SK-N-SH (cell line): ENCODE data around the gene C4orf36. TPM values are rescaled to one million over a fixed set of nuclear protein-coding genes. Genes with fewer than 3 reads are reported as not detected.

ENCODE experiments used
- CTCF ChIA-PET: fragments of 300-600, 350-600 bp; formaldehyde crosslinking; extraction: SDS; loops from one replicate; lab custom pipeline; 2021; lab: Yijun Ruan, JAX
- POLR2A ChIA-PET: fragments of 350-600 bp; sonication (Branson Sonifier 250); formaldehyde crosslinking; extraction: SDS; loops from one replicate; lab custom pipeline; 2020; ENCODE audit warnings: antibody characterized with exemption, inconsistent platforms; lab: Yijun Ruan, JAX
- DNase-seq: peaks from one replicate; pipeline ENCODE4 v3.0.0; 2012
- H2AFZ ChIP-seq: fragments of 200-600 bp; sonication (generic); 2 replicates; pipeline ENCODE4 v1.8.1; 2016; ENCODE audit warnings: antibody characterized with exemption, mild to moderate bottlenecking, low read depth
- H3F3A ChIP-seq: fragments of 200-600 bp; sonication (generic); replicated peaks from 2 replicates; pipeline ENCODE3; 2016; ENCODE audit warnings: antibody characterized with exemption, mild to moderate bottlenecking; ENCODE audit not compliant: insufficient read depth
- H3K27ac ChIP-seq, 2 experiments: fragments of 200-500 bp in 1 of 2; fragments of 200-600 bp in 1 of 2; sonication (Bioruptor generic) in 1 of 2; sonication (generic), shearing (Covaris generic) in 1 of 2; 2 replicates each; pipeline versions ENCODE4 v1.5.1 to v1.6.1; 2014 to 2016; ENCODE audit warnings: low read depth in 2 of 2, inconsistent platforms in 1 of 2, low read length in 1 of 2, mild to moderate bottlenecking in 1 of 2, mixed read lengths in 1 of 2
- H3K27me3 ChIP-seq: fragments of 200-600 bp; sonication (generic), shearing (Covaris generic); 2 replicates; pipeline ENCODE4 v1.6.1; 2016; ENCODE audit warnings: mixed run types; ENCODE audit not compliant: insufficient read depth
- H3K36me3 ChIP-seq, 2 experiments: fragments of 200-500 bp in 1 of 2; fragments of 200-600 bp in 1 of 2; sonication (Bioruptor generic) in 1 of 2; sonication (generic) in 1 of 2; replicated peaks in 1 of 2; 2 replicates each; pipeline versions ENCODE3 to v1.5.1; 2014 to 2016; ENCODE audit warnings: low read length in 1 of 2, mild to moderate bottlenecking in 1 of 2; ENCODE audit not compliant: insufficient read depth in 2 of 2, control insufficient read depth in 1 of 2
- H3K4me1 ChIP-seq, 2 experiments: fragments of 200-500 bp in 1 of 2; fragments of 200-600 bp in 1 of 2; sonication (Bioruptor generic) in 1 of 2; sonication (generic), shearing (Covaris generic) in 1 of 2; 2 replicates each; pipeline versions ENCODE4 v1.5.1 to v1.6.1; 2014 to 2016; ENCODE audit warnings: low read depth in 1 of 2, low read length in 1 of 2, mixed run types in 1 of 2; ENCODE audit not compliant: insufficient read depth in 2 of 2, control insufficient read depth in 1 of 2
- H3K4me2 ChIP-seq: fragments of 200-600 bp; sonication (generic), shearing (Covaris generic); 2 replicates; pipeline ENCODE4 v1.6.1; 2017; ENCODE audit warnings: mixed run types
- H3K4me3 ChIP-seq, 2 experiments: fragments of 200-500 bp in 1 of 2; fragments of 200-600 bp in 1 of 2; sonication (Bioruptor generic) in 1 of 2; sonication (generic), shearing (Covaris generic) in 1 of 2; 2 replicates each; pipeline versions ENCODE4 v1.5.1 to v1.8.1; 2014 to 2016; ENCODE audit warnings: low read depth in 2 of 2, inconsistent platforms in 1 of 2, low read length in 1 of 2, mild to moderate bottlenecking in 1 of 2, mixed read lengths in 1 of 2, moderate library complexity in 1 of 2
- H3K79me2 ChIP-seq: fragments of 200-600 bp; sonication (generic); 2 replicates; pipeline ENCODE4 v1.8.1; 2017; ENCODE audit warnings: mild to moderate bottlenecking; ENCODE audit not compliant: insufficient read depth
- H3K9ac ChIP-seq: fragments of 200-600 bp; sonication (generic); 2 replicates; pipeline ENCODE4 v1.6.1; 2017; ENCODE audit warnings: mixed run types
- H3K9me2 ChIP-seq: fragments of 200-600 bp; sonication (generic); 2 replicates; pipeline ENCODE4 v1.6.1; 2017; ENCODE audit warnings: mixed run types
- H3K9me3 ChIP-seq: fragments of 200-600 bp; sonication (generic); 2 replicates; pipeline ENCODE4 v1.6.1; 2017; ENCODE audit warnings: mixed run types, mild to moderate bottlenecking, moderate library complexity
- H4K20me1 ChIP-seq: fragments of 200-600 bp; sonication (generic); 2 replicates; pipeline ENCODE4 v1.6.1; 2017; ENCODE audit warnings: mild to moderate bottlenecking, mixed run types; ENCODE audit not compliant: insufficient read depth
- CHD2 ChIP-seq: fragments of 150-350 bp; IDR thresholded peaks from 2 replicates; pipeline ENCODE4 v1.6.1; 2018; ENCODE audit warnings: low read length; ENCODE audit not compliant: partially characterized antibody
- EP300 ChIP-seq, 2 experiments: IDR thresholded peaks; 2 replicates each; pipeline versions ENCODE4 v1.4.0 to v1.6.1; 2012; ENCODE audit warnings: borderline replicate concordance in 1 of 2, low read depth in 1 of 2, low read length in 1 of 2
- FOXM1 ChIP-seq: IDR thresholded peaks from 2 replicates; pipeline ENCODE4 v1.4.0; 2012; ENCODE audit warnings: low read depth, mild to moderate bottlenecking
- IRF3 ChIP-seq: fragments of 150-350 bp; IDR thresholded peaks from 2 replicates; pipeline ENCODE4 v1.6.1; 2016; ENCODE audit warnings: mild to moderate bottlenecking, low read depth, low read length
- NFIC ChIP-seq: IDR thresholded peaks from 2 replicates; pipeline ENCODE4 v1.4.0; 2012; ENCODE audit warnings: borderline replicate concordance
- RAD21 ChIP-seq: IDR thresholded peaks from 2 replicates; pipeline ENCODE4 v1.6.1; 2012; ENCODE audit warnings: mild to moderate bottlenecking, low read length
- RFX5 ChIP-seq: IDR thresholded peaks from 2 replicates; pipeline ENCODE4 v1.6.1; 2012; ENCODE audit warnings: mild to moderate bottlenecking, improper control_type of control experiment, low read length
- RXRA ChIP-seq: IDR thresholded peaks from 2 replicates; pipeline ENCODE4 v1.4.0; 2012; ENCODE audit warnings: low read depth, mild to moderate bottlenecking, borderline replicate concordance
- SIN3A ChIP-seq: IDR thresholded peaks from 2 replicates; pipeline ENCODE4 v1.6.1; 2012; ENCODE audit warnings: low read depth, mild to moderate bottlenecking, low read length, moderate library complexity, borderline replicate concordance
- SMC3 ChIP-seq: IDR thresholded peaks from 2 replicates; pipeline ENCODE4 v1.6.1; 2012; ENCODE audit warnings: low read depth, low read length, improper control_type of control experiment
- TCF12 ChIP-seq: IDR thresholded peaks from 2 replicates; pipeline ENCODE4 v1.4.0; 2012
- TEAD4 ChIP-seq: IDR thresholded peaks from 2 replicates; pipeline ENCODE4 v1.4.0; 2012; ENCODE audit warnings: mild to moderate bottlenecking, borderline replicate concordance; ENCODE audit not compliant: insufficient read depth
- WGBS: methylation state at CpG from one replicate; pipeline ENCODE4 v1.1.6; 2017; ENCODE audit warnings: low lambda C conversion rate; 5-methylcytosine and 5-hydroxymethylcytosine counted together
- polyA plus RNA-seq, 3 experiments: library from polyadenylated mRNA; depleted of rRNA; stranded (reverse); fragments of >200 nt; gene quantifications; 2 replicates each; pipeline ENCODE4 v1.2.3, GENCODE V29; 2012
- TF ChIP-seq, protein P1 (sequence below): IDR thresholded peaks from 2 replicates; pipeline ENCODE4 v1.4.0; 2012; ENCODE audit warnings: low read depth, borderline replicate concordance
- TF ChIP-seq, protein P2 (sequence below): IDR thresholded peaks from 2 replicates; pipeline ENCODE4; 2012

Gene C4orf36
- polyA plus RNA-seq, 1 of the 3 experiments (the other 2 are of a cell fraction), result 0.71 TPM

DNA sequence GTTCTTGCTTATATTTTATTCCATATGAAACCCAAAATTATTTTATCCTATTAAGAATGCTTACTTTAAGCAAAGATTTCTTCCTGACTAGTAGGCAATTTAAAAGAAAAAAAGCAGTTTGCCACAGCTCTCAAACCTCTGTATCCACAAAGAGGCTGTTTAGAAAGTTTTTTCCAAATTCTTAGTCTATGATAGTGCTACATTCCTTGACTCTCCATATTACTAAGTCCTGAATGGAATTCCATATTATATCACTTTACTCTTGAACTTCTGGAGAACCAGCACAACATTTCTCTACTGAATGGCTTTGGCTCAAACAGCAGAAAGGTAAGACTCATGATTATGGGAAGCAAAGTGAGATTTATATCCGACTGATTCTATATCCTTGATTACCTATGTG is 51.4 kb downstream of the C4orf36 start:
- Histone ChIP-seq H3K4me2 (no peak overlapping the region), H3K27me3 (no peaks in the 10 kb centered on the region)
- no peak for DNase-seq

GRCh38 chr4:86837691-86838503 is 54.3 kb downstream of the C4orf36 start:
- DNase-seq, result no peak
- Histone ChIP-seq H3K79me2 (no peaks in the 10 kb centered on the region), H3K4me1 (no peaks in the 10 kb centered on the region), H4K20me1 (no peaks in the 10 kb centered on the region), H3K36me3 (no peaks in the 10 kb centered on the region), H3K4me2 (no peak overlapping the region), H3K4me3 (no peak overlapping the region), H3K9ac (no peak overlapping the region), H3K9me2 (no peaks in the 10 kb centered on the region), H3K27ac (no peak overlapping the region), H3K27me3 (no peaks in the 10 kb centered on the region), H2AFZ (no peak overlapping the region), H3K9me3 (no peaks in the 10 kb centered on the region), H3F3A (no peaks in the 10 kb centered on the region)
- 79% methylated on average over 5 of the region's 5 CpGs for WGBS
- TF ChIP-seq, protein P1, sequence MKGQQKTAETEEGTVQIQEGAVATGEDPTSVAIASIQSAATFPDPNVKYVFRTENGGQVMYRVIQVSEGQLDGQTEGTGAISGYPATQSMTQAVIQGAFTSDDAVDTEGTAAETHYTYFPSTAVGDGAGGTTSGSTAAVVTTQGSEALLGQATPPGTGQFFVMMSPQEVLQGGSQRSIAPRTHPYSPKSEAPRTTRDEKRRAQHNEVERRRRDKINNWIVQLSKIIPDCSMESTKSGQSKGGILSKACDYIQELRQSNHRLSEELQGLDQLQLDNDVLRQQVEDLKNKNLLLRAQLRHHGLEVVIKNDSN, result no peak
- TF ChIP-seq SIN3A, result no peak
- no peak for TF ChIP-seq NFIC
- TF ChIP-seq TEAD4, result no peak
- no peak for TF ChIP-seq FOXM1
- TF ChIP-seq EP300 (IDR thresholded peaks at IDR 0.05; ENCODE audit: borderline replicate concordance in 1 of 2, low read depth in 1 of 2, low read length in 1 of 2), result no peak
- no peak for TF ChIP-seq IRF3
- no peak for TF ChIP-seq RXRA
- TF ChIP-seq TCF12, result no peak
- TF ChIP-seq, protein P2, sequence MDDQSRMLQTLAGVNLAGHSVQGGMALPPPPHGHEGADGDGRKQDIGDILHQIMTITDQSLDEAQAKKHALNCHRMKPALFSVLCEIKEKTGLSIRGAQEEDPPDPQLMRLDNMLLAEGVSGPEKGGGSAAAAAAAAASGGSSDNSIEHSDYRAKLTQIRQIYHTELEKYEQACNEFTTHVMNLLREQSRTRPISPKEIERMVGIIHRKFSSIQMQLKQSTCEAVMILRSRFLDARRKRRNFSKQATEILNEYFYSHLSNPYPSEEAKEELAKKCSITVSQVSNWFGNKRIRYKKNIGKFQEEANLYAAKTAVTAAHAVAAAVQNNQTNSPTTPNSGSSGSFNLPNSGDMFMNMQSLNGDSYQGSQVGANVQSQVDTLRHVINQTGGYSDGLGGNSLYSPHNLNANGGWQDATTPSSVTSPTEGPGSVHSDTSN, result no peak
- ChIA-PET CTCF (no interaction called here), POLR2A (no interaction called here)

More for the DNA sequence above, 51.4 kb downstream of the C4orf36 start:
- Histone ChIP-seq H3K4me3 (no peak overlapping the region), H3F3A (no peaks in the 10 kb centered on the region), H3K4me1 (no peaks in the 10 kb centered on the region), H3K79me2 (no peaks in the 10 kb centered on the region), H3K27ac (no peak overlapping the region), H3K36me3 (no peaks in the 10 kb centered on the region), H3K9me2 (no peaks in the 10 kb centered on the region), H3K9ac (no peak overlapping the region), H2AFZ (no peak overlapping the region), H4K20me1 (no peaks in the 10 kb centered on the region), H3K9me3 (no peaks in the 10 kb centered on the region)
- POLR2A ChIA-PET, result no interaction called here
- CTCF ChIA-PET, result no interaction called here
- 58% methylated on average over 1 of the region's 1 CpG for WGBS
- TF ChIP-seq RFX5 (no peak), RAD21 (no peak), CHD2 (no peak), TEAD4 (no peak), SMC3 (no peak), RXRA (no peak)
